Measurements from ENCODE around the gene OLFM1. TPM values are rescaled to one million over a fixed set of nuclear protein-coding genes. Genes with fewer than 3 reads are reported as not detected.
A peak's percentile ranks its signal among the peaks of the same experiment; 100 is the strongest.

Gene OLFM1
- total RNA-seq, 1 experiment from 2014 or later = 35.0 TPM

DNA sequence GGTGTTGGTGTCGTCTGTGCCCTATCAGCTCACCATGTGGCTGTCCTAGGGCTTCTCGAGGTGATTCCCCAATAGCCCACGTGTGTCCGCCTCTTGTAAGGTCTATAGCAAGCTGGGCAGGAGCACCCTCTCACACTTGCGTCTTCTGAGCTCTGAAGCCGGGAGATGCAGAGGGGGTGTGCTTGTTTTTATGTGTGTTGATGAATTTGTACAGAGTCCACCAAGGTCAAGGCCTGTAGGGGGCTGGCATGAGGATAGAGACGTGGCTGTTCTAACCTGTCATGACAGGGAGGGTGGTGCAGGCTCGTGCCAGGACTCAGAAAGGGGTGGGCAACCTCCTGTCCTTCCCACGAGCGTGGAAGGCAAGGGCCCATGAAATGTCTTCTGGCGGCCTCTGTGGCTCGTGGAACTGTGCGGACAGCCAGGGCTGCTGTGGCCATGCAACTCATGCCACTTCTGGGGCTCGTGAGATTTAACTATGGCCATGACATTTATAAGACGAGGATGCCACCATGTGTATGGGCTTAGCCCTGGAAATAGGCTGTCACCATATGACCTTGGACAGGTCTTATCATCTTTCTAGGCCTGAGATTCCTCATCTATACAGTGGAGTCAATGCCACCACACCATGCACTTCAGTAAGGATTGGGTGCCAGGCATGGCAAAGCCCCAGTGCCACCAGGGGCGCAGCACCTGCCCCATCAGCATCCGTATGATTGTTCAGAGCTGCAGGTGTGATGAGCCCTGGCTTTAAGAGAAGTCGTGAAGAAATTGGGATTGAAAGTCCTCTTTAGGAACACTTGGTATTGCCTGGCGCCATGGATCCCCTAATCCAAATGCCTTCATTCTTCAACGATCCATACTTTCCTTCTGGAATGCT lies 2.3 kb upstream of the OLFM1 start:
- no peak for DNase-seq (ENCODE audit: low read depth in 1 of 2, low spot score in 2 of 2)
- Histone ChIP-seq H3K27ac (no peak overlapping the region), H3K4me3 (no peak overlapping the region), H3K9me3 (replicated peaks) (no peaks in the 10 kb centered on the region), H3K4me1 (replicated peaks) (peaks cover 15% of the 10 kb centered on the region), H3K36me3 (no peaks in the 10 kb centered on the region), H3K27me3 (replicated peaks) (peaks cover 33% of the 10 kb centered on the region)

DNA sequence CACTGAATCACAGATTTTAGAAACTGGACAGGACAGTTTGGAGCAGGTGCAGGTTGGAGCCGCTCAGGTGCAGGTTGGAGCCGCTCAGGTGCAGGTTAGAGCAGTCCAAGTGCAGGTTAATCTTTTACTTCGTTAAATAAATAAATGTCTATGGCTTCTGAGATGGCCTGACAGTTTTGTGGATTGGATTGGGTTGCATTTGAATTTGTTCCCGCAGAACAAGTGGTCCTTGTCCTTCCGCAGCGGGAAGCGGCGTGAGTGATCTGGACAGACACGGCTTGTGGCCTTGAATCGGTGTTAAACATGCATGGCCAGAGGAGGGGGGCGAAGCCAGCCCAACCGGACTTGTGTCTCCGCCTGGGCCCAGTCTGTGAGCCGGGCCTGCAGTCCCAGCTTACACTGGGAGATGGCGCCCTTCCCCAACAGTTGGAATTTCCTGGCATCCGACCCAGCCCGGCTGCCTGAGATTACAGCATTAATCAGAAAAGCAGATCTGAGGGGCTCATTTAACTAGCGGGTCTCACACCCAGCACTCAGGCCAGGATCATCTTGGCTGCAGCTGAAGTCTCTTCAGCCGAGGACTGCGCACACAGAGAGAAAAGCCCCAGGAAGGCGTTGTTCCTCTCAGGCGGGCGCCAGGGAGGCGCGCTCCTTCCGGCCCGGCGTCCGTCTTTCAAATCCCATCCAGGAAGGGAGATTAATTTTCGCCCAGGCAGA lies 1.5 kb upstream of the OLFM1 start:
- DNase-seq (ENCODE audit: low read depth in 1 of 2, low spot score in 2 of 2) = peak; percentile 65 to 68
- Histone ChIP-seq H3K27ac (no peak overlapping the region), H3K4me3 (no peak overlapping the region), H3K9me3 (replicated peaks) (no peaks in the 10 kb centered on the region), H3K36me3 (no peaks in the 10 kb centered on the region), H3K27me3 (replicated peaks) (peaks cover 32% of the 10 kb centered on the region), H3K4me1 (replicated peaks) (peaks cover 15% of the 10 kb centered on the region)

DNA sequence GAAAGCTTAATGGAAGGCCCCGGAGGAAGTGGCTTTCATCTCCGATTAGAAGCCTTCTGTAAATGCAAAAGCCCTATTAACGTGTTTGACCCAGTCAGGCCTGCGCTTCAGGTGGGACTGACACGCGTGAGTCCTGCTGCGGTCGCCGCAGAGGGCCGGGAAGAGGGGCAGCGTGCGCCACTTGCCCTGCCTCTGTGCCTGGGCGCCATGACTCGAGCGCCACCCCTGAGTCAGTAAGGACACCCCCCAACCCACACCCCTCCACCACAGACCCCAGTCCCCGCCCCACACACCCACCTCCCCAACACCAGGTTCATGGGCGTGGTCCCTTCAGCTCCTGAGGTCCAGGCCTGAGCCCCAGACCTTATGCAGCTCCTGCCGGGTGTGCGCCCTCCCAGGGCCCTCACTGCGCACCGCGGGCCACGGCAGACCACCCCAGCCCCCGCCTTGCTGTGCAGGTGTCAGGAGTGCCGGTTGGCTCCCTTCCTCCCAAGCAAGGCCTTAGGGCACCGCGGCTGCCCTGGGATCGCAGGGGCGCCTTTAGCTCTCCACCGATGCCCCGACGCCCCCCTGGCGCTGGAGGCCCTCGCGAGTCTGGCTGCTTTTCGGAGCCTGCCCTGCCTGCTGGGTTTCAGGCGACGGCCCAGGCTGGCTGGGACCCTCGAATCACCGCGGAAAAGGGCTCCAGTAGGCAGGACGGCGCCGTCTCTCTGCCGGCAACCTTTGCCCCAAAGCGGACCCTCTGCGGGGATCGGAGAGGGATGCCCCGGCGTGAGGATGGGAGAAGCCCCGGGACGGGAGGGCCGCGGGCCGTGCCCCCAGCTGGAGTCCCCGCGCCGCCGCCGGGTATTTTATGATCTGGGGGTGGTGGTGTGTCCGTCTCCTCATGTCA lies 625 bp upstream of the OLFM1 start:
- Histone ChIP-seq H3K4me1 (replicated peaks) (peaks cover 15% of the 10 kb centered on the region), H3K27me3 (replicated peaks) (peaks cover 32% of the 10 kb centered on the region), H3K27ac (no peak overlapping the region), H3K4me3 (peak overlapping the region; percentile 47), H3K9me3 (replicated peaks) (no peaks in the 10 kb centered on the region), H3K36me3 (0 out of 2 replicates have a peak, but pooled peaks cover 1% of the 10 kb centered on the region)
- no peak for DNase-seq (ENCODE audit: low read depth in 1 of 2, low spot score in 2 of 2)

GRCh38 chr9:135087899-135088347 lies 455 bp downstream of the OLFM1 start:
- Histone ChIP-seq H3K36me3 (0 out of 2 replicates have a peak, but pooled peaks cover 4% of the 10 kb centered on the region), H3K27ac (no peak overlapping the region), H3K4me1 (replicated peaks) (peaks cover 18% of the 10 kb centered on the region), H3K9me3 (replicated peaks) (no peaks in the 10 kb centered on the region), H3K4me3 (peak overlapping the region; percentile 47), H3K27me3 (replicated peaks) (peaks cover 32% of the 10 kb centered on the region)
- no peak for DNase-seq (ENCODE audit: low read depth in 1 of 2, low spot score in 2 of 2)

GRCh38 chr9:135088348-135088978 lies 995 bp downstream of the OLFM1 start:
- peaks cover 32% of the 10 kb centered on the region for H3K27me3 ChIP-seq (replicated peaks)
- peak overlapping the region; percentile 47 for H3K4me3 ChIP-seq
- H3K9me3 ChIP-seq (replicated peaks) = no peaks in the 10 kb centered on the region
- no peak for DNase-seq (ENCODE audit: low read depth in 1 of 2, low spot score in 2 of 2)
- H3K4me1 ChIP-seq (replicated peaks) = peaks cover 23% of the 10 kb centered on the region
- 0 out of 2 replicates have a peak, but pooled peaks cover 4% of the 10 kb centered on the region for H3K36me3 ChIP-seq
- no peak overlapping the region for H3K27ac ChIP-seq

GRCh38 chr9:135088979-135089847 lies 1.7 kb downstream of the OLFM1 start:
- peaks cover 31% of the 10 kb centered on the region for H3K27me3 ChIP-seq (replicated peaks)
- H3K4me3 ChIP-seq = peak overlapping the region; percentile 47
- H3K4me1 ChIP-seq (replicated peaks) = peaks cover 30% of the 10 kb centered on the region
- H3K36me3 ChIP-seq = 0 out of 2 replicates have a peak, but pooled peaks cover 4% of the 10 kb centered on the region
- H3K27ac ChIP-seq = no peak overlapping the region
- H3K9me3 ChIP-seq (replicated peaks) = no peaks in the 10 kb centered on the region
- no peak for DNase-seq (ENCODE audit: low read depth in 1 of 2, low spot score in 2 of 2)

DNA sequence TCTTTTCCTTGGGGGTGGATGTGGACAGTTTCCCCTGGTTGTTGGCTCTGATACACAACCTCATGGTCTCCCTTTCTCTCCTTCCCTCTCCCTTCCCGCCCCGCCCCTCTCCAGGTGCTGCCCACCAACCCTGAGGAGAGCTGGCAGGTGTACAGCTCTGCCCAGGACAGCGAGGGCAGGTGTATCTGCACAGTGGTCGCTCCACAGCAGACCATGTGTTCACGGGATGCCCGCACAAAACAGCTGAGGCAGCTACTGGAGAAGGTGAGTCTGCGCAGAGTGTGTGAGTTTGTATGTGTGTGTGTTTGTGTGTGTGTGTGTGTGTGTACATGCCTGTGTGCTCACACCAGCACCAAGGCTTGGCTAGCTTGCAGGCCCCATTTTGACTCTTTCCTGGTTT lies 2.6 kb downstream of the OLFM1 start:
- Histone ChIP-seq H3K4me1 (replicated peaks) (peaks cover 34% of the 10 kb centered on the region), H3K27me3 (replicated peaks) (peaks cover 29% of the 10 kb centered on the region), H3K36me3 (0 out of 2 replicates have a peak, but pooled peaks cover 4% of the 10 kb centered on the region), H3K4me3 (no peak overlapping the region), H3K27ac (no peak overlapping the region), H3K9me3 (replicated peaks) (no peaks in the 10 kb centered on the region)
- DNase-seq (ENCODE audit: low read depth in 1 of 2, low spot score in 2 of 2) = no peak

DNA sequence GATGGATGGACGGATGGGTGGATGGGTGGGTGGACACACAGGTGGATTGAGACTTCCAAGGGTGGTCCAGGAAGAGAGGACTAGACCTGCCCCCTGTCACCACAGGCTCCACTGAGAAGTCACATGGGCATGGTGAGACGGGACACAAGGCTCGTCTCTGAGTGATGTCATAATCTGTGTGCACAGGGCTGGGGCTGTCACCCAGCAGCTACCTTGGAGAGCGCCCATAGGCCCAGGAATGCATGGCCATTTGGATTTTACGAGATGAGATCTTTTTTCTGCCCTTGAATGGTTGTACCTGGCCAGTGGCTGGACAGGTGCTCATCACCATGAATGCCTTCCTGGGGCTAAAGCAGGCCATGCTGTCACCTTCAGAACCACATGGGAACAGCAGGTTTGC lies 3.1 kb downstream of the OLFM1 start:
- Histone ChIP-seq H3K4me3 (no peak overlapping the region), H3K27me3 (replicated peaks) (peaks cover 29% of the 10 kb centered on the region), H3K27ac (no peak overlapping the region), H3K4me1 (replicated peaks) (peaks cover 34% of the 10 kb centered on the region), H3K36me3 (0 out of 2 replicates have a peak, but pooled peaks cover 4% of the 10 kb centered on the region), H3K9me3 (replicated peaks) (no peaks in the 10 kb centered on the region)
- no peak for DNase-seq (ENCODE audit: low read depth in 1 of 2, low spot score in 2 of 2)

DNA sequence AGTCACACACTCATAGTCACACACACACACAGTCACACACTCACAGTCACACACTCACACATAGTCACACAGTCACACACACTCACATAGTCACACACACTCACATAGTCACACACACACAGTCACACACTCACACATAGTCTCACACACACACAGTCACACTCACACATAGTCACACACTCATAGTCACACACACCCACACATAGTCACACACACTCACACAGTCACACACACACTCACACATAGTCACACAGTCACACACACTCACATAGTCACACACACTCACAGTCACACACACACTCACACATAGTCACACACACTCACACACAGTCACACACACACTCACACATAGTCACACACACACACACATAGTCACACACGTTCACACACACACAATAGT lies 4.1 kb downstream of the OLFM1 start:
- Histone ChIP-seq H3K36me3 (0 out of 2 replicates have a peak, but pooled peaks cover 6% of the 10 kb centered on the region), H3K27ac (no peak overlapping the region), H3K4me1 (replicated peaks) (peaks cover 31% of the 10 kb centered on the region), H3K9me3 (replicated peaks) (no peaks in the 10 kb centered on the region), H3K27me3 (replicated peaks) (peaks cover 25% of the 10 kb centered on the region), H3K4me3 (no peak overlapping the region)
- no peak for DNase-seq (ENCODE audit: low read depth in 1 of 2, low spot score in 2 of 2)

GRCh38 chr9:135093111-135093510 lies 5.6 kb downstream of the OLFM1 start:
- Histone ChIP-seq H3K4me1 (replicated peaks) (peaks cover 22% of the 10 kb centered on the region), H3K27me3 (replicated peaks) (peaks cover 15% of the 10 kb centered on the region), H3K9me3 (replicated peaks) (no peaks in the 10 kb centered on the region), H3K4me3 (no peak overlapping the region), H3K36me3 (peaks cover 9% of the 10 kb centered on the region), H3K27ac (no peak overlapping the region)
- no peak for DNase-seq (ENCODE audit: low read depth in 1 of 2, low spot score in 2 of 2)

DNA sequence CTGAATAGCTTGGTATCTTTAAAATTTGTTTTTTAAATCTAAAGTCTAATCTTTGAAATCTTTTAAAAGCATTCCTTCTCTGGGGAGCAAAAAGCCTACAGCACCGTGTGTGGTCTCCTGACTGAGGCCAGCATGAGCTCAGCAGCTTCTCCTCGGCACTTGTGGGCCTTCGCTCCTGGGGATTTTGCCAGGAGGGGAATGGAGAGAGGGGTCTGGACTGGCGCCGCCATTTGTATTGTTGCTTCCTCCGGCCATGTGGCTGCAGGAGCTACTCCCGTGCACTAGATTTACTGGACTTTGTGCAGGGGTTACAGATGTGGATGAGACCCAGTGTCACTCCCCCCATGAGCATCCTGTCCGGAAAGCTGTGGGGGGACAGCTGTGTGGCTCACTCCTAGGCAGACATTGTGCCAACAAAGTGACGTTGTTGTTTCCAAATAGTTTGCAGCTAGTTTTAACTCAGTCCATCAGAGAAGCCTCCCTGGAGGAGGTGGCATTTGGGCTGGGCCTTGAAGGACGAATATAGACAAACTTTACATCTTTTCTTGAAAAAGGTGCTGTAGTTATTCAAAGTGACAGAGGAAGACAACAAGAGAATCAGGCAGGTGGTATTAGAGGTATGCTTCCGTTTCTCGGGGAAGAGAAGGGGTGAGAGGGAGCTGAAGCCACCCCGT lies 6.6 kb downstream of the OLFM1 start:
- Histone ChIP-seq H3K9me3 (replicated peaks) (no peaks in the 10 kb centered on the region), H3K4me1 (replicated peaks) (peaks cover 19% of the 10 kb centered on the region), H3K27ac (no peak overlapping the region), H3K36me3 (peaks cover 14% of the 10 kb centered on the region), H3K27me3 (replicated peaks) (peaks cover 6% of the 10 kb centered on the region; the same call in 1 of the 2 replicates), H3K4me3 (no peak overlapping the region)
- DNase-seq (ENCODE audit: low read depth in 1 of 2, low spot score in 2 of 2) = peak; percentile 75 to 80
